Glutamatergic neuron (in vitro differentiated cells): ENCODE data around the gene DNAJB13. TPM values are rescaled to one million over a fixed set of nuclear protein-coding genes. Genes with fewer than 3 reads are reported as not detected.

Experiments used
- DNase-seq: peaks from one replicate; pipeline ENCODE4 v3.0.0; 2022
- H3K27ac Mint-ChIP-seq: one replicate; pipeline ENCODE4 v1.8.0; 2020; ENCODE audit warnings: mild to moderate bottlenecking, mixed read lengths, inconsistent platforms; ENCODE audit not compliant: unreplicated experiment
- H3K27me3 Mint-ChIP-seq: one replicate; pipeline ENCODE4 v1.8.0; 2020; ENCODE audit warnings: mild to moderate bottlenecking, moderate library complexity, mixed read lengths, inconsistent platforms; ENCODE audit not compliant: unreplicated experiment
- H3K36me3 Mint-ChIP-seq: one replicate; pipeline ENCODE4 v1.8.0; 2020; ENCODE audit warnings: mild to moderate bottlenecking, mixed read lengths, inconsistent platforms; ENCODE audit not compliant: unreplicated experiment
- H3K4me1 Mint-ChIP-seq: one replicate; pipeline ENCODE4 v1.8.0; 2020; ENCODE audit warnings: mild to moderate bottlenecking, low read depth, mixed read lengths, inconsistent platforms; ENCODE audit not compliant: unreplicated experiment
- H3K4me3 Mint-ChIP-seq: one replicate; pipeline ENCODE4 v1.8.0; 2020; ENCODE audit warnings: mild to moderate bottlenecking, mixed read lengths, inconsistent platforms; ENCODE audit not compliant: unreplicated experiment
- H3K9me3 Mint-ChIP-seq: one replicate; pipeline ENCODE4 v1.8.0; 2020; ENCODE audit warnings: mild to moderate bottlenecking, moderate library complexity, mixed read lengths, inconsistent platforms; ENCODE audit not compliant: unreplicated experiment
- total RNA-seq: library from RNA; stranded (reverse); fragmentation: NEBNext Ultra II Directional; extraction: Animal tissue kit (Norgen Biotek cat#: 25700); gene quantifications from one replicate; pipeline ENCODE4 v1.2.1, GENCODE V29; 2021; ENCODE audit not compliant: unreplicated experiment
- TF ChIP-seq, protein P1 (sequence below): fragments of 200-600 bp; sonication (generic); IDR thresholded peaks from one replicate; pipeline ENCODE4 v1.5.0; 2021; ENCODE audit not compliant: partially characterized antibody, unreplicated experiment

Gene DNAJB13
- total RNA-seq, 1 donor from 2014 or later = not detected

DNA sequence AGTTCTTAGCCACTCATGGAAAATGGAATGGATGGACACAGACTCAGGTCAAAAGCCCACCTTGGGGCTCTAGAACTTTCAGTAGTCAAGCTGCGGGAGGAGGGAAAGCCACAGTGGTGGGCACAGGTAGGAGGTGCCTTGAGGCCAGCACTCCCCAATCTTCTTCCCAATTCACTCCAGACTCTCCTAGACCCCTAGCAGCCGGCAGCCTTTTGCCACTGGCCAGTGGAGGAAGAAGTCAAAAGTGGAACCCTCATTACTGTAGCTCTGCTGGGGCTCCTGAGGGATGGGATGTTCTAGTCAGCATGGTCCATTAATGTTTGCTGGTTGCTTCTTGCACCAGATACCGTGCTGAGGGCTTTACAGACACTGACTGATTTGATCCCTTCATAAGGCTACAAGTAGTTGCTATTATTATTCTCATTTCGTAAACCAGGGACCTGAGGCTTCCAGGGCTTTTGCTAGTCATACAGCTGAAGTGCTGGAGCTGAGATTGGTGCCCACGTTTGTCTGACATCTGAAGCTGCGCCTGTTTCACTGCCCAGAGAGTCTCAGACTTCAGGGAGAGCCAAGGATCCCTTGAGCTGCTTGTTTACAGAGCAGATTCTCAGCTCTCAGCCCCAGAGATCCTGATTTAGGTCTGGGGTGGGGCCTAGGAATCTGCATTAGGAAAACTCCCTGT is 57.0 kb downstream of the DNAJB13 start:
- DNase-seq = no peak
- no peak overlapping the region for H3K27ac Mint-ChIP-seq
- TF ChIP-seq, protein P1, sequence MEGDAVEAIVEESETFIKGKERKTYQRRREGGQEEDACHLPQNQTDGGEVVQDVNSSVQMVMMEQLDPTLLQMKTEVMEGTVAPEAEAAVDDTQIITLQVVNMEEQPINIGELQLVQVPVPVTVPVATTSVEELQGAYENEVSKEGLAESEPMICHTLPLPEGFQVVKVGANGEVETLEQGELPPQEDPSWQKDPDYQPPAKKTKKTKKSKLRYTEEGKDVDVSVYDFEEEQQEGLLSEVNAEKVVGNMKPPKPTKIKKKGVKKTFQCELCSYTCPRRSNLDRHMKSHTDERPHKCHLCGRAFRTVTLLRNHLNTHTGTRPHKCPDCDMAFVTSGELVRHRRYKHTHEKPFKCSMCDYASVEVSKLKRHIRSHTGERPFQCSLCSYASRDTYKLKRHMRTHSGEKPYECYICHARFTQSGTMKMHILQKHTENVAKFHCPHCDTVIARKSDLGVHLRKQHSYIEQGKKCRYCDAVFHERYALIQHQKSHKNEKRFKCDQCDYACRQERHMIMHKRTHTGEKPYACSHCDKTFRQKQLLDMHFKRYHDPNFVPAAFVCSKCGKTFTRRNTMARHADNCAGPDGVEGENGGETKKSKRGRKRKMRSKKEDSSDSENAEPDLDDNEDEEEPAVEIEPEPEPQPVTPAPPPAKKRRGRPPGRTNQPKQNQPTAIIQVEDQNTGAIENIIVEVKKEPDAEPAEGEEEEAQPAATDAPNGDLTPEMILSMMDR = no peak
- H3K9me3 Mint-ChIP-seq = peaks cover 6% of the 10 kb centered on the region
- H3K4me1 Mint-ChIP-seq = peaks cover 3% of the 10 kb centered on the region
- no peak overlapping the region for H3K4me3 Mint-ChIP-seq
- no peaks in the 10 kb centered on the region for H3K36me3 Mint-ChIP-seq
- H3K27me3 Mint-ChIP-seq = peaks cover 2% of the 10 kb centered on the region

DNA sequence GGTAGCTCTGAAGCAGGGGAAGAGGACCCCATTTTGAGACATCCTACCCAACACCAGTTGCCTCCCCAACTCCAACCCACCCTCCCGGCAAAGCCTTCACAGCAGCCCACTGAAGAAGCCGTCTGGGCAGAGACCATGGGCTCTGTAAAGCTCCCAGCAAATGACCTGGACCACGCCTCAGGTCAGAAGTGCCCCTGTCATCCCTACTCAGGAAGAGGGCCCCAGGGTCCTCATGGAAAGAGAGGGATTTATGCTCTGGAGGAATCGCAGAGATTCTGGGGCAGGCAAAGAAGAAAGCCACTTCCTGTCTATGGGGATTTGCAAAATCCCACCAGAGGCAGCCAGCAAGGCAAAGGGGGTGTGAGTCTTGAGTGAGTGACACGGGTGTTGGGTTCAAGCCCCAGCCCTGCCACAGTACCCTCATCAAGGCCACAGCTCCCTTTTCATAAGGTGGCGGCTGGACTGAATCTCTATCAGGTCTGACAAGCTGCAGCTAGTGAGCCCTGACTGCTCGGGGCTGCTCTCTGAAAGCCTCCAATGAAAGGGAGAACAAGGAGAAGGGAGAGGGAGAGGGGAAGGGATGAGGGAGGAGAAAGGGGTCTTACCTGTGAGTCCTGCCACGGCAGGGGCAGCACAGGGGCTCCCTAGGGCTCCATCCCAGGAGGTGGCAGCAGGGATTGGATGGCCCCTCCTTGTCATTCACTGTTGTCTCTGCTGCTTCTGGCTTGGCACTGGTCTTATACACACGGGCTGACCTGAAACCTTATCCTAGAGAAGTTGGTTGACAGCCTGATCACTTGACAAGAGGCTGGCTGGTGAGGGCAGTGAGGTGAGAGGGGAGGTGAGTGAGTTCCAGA is 57.8 kb downstream of the DNAJB13 start, which contains the start of gene UCP3:
UCP3 (minus strand) TSS at position 713 of the 857 bp plus-strand sequence. CDS start 2,043 bp downstream, outside the sequence.
- H3K9me3 Mint-ChIP-seq = peaks cover 6% of the 10 kb centered on the region
- DNase-seq = no peak
- H3K27ac Mint-ChIP-seq = no peak within 1 kb of the TSS
- H3K36me3 Mint-ChIP-seq = no peaks in the 10 kb centered on the region
- peaks cover 2% of the 10 kb centered on the region for H3K27me3 Mint-ChIP-seq
- H3K4me3 Mint-ChIP-seq = no peak within 1 kb of the TSS
- H3K4me1 Mint-ChIP-seq = peaks cover 3% of the 10 kb centered on the region
- TF ChIP-seq, protein P1 = no peak

DNA sequence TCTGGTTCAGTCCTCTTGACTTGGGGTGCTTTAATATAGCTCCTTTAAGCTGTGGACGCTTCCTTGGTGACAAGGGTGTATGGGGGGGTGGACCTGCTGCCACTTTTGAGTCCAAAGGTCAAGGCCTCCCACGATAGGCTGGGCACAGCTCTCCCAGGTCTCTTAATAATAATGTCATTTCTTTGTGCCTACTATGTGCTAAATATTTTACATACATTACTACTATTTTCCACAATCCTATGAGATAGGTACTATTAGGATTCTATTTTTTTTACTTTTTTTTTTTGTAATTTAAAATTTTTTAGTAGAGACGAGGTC is 58.4 kb downstream of the DNAJB13 start:
- Mint-ChIP-seq H3K36me3 (no peaks in the 10 kb centered on the region), H3K27ac (no peak overlapping the region), H3K9me3 (peaks cover 6% of the 10 kb centered on the region)

DNA sequence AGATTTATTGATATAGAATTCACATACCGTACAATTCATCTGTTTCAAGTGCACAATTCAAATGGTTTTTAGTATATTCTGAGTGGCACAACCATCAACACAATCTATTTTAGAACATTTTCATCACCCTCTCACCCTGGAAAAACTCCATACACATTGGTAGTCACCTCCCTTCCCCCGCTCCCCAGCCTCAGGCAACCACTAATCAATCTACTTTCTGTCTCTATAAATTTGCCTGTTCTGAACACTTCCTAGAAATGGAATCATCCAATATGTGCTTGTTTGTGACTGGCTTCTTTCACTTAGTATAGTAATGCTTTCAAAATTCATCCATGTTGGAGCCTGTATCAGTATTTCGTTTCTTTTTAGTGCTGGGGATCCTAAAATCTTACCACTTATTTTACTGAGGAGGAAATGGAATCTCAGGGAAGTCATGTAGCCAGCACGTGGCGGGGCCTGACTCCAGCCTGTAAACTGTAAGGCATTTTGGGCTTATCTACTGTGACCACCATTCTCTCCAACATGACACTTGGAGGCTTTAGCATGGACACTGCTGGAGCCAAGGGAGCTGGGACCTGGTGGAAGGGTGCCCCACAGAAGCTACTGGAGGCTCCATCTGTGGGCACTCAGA is 59.0 kb downstream of the DNAJB13 start:
- H3K27me3 Mint-ChIP-seq = no peaks in the 10 kb centered on the region
- H3K27ac Mint-ChIP-seq = no peak overlapping the region
- peaks cover 6% of the 10 kb centered on the region for H3K9me3 Mint-ChIP-seq
- H3K4me3 Mint-ChIP-seq = no peak overlapping the region
- no peak for DNase-seq
- no peaks in the 10 kb centered on the region for H3K36me3 Mint-ChIP-seq
- TF ChIP-seq, protein P1 = no peak
- H3K4me1 Mint-ChIP-seq = peaks cover 3% of the 10 kb centered on the region

More for the DNA sequence above, 58.4 kb downstream of the DNAJB13 start:
- Mint-ChIP-seq H3K4me1 (peaks cover 3% of the 10 kb centered on the region), H3K27me3 (peaks cover 2% of the 10 kb centered on the region), H3K4me3 (no peak overlapping the region)
- TF ChIP-seq, protein P1 = no peak
- DNase-seq = no peak
